LNCAP (cell line): ENCODE data around the gene TRAFD1.

Source experiments
- CTCF ChIP-seq: fragments of 450-650 bp; IDR thresholded peaks from 2 replicates; pipeline ENCODE4 v1.5.1; 2017; ENCODE audit warnings: mild to moderate bottlenecking

TRAFD1 gene

DNA sequence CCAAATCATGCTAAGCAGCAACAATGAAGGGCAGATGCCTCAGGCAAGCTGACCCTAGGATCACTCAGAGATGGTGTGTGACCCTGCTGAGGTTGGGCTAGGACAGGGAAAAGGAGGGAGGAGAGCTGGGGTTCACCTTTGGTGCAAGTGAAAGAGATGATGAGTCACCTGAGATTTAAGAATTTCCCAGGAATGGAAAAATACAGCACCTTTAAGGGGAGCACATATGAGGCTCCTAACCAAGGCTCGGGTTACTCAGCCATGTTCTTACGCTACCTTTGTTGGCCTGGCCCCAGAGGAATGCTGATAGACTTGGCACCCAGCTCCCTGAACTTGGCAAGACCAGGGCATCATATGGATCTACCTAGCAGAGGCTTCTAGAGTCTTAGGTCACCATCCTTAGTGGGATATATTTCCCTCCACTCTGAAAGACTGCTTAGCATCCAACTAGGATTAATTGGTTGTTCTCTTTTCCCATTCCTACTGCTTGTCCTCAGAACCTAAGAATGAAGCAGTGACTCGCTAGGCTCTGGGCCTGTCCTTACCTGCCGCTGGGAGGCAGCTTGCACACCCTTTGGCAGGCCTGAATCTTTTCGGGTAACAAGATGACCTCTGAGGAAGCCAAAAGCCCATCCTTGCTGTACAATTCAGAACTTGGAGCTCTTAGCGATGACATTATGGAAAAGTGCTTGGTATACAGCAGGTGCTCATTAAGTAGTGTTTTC is 12.8 kb upstream of the TRAFD1 start:
- TF ChIP-seq CTCF, result no peak

DNA sequence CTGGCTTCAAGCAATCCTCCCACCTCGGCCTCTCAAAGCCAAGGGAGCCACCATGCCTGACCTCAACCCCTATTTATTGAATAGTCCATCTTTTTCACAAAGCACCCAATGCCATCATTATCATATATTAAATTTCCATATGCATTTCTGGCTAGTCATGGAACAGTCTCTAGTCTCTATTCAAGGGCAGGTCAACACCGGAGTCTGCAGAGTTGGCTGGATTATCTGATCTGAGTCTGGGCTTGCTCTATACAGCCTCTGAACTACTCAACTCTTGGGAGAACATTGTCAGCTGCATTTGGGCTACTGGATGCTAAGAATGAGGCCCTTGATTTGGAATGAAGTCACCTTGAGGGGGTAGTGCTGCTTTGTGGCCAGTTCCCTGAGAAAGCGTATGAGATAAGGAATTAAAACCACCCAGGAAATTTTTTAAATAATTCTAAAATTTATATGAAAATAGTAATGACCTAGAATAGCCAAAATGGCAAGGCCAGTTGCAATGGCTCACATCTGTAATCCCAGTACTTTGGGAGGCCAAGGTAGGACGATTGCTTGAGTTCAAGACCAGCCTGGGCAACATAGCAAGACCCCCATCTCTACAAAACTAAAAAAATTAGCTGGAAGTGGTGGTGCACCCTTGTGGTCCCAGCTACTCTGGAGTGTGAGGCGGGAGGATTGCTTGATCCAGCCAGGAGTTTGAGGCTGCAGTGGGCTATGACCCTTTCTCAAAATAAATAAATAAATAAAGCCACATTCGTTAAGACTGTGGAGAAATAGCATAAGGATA is 9.9 kb upstream of the TRAFD1 start:
- no peak for TF ChIP-seq CTCF

DNA sequence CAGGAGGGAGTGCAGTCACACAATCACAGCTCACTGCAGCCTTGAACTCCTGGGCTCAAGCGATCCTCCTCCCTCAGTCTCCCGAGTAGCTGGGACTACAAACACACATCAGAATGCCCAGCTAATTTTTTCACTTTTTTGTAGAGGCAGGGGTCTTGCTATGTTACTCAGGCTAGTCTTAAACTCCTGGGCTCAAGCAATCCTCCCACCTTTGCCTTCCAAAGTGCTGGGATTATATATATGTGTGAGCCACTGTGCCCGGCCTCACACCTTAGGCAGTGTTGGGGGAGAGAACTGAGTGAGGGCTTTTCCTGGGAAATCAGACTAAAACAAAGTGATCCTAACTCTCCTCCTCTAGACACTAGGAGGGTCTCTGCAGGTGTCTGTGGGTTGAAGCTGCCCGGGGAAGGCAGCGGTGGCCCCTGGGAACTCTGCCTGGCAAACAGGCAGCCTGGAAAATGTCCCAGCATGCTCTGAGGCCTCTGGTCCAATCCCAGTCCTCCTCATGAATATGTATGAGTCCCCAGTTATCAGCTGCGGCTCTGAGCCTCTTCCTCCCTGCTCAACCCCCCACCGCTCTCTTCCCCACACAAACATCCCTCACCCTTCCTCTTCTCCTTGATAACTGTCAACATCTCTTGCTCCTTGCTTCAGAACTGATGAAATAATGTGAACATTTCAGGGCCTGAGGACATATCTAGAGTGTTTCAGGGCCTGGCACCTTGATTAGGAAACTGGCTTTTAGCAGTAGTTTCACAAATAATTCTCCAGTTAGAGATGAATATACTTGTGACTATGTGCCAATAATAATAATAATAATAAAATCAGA is 8.9 kb upstream of the TRAFD1 start:
- no peak for TF ChIP-seq CTCF

GRCh38 chr12:112117685-112118084 is 7.7 kb upstream of the TRAFD1 start:
- no peak for TF ChIP-seq CTCF

- TF ChIP-seq CTCF, result no peak
Measured at GRCh38 chr12:112121780-112122565, 3.4 kb upstream of the TRAFD1 start.

DNA sequence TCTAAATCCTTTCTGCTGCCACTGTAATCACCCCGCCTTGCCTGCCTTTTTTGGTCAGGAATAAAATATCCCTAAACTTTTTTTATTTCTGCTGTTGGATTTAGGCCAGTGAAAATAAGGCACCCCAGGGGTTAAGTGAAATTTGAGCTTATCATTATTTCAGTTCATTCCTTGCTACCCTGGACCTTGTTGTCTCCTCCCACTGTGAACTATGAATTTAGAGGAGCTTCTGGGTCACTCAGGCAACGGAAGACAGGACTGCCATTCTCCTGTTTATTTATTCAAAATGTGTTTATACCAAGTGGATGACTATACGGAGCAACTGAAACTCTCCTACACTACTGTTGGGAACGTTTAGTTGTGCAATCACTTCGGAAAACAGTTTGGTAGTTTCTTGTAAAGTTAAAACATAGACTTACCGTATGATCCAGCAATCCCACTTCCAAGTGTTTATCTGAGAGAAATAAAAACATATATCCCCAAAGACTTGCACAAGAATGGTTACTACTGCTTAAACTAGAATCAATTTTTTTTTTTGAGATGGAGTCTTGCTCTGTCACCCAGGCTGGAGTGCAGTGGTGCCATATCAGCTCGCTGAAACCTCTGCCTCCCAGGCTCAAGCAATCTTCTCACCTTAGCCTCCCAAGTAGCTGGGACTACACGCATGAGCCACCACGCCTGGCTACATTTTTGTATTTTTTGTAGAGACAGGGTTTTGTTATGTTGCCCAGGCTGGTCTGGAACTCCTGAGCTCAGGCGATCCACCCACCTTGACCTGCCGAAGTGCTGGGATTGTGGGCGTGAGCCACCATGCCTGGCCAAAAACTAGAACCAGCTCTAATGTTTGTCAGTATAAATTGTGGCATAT is 2.3 kb upstream of the TRAFD1 start:
- no peak for TF ChIP-seq CTCF
